Lower leg skin (tissue), 3 donors: Measurements from ENCODE around the gene FBXO38.

Source experiments
- CTCF ChIP-seq, 3 donors: fragments of 450-650 bp; IDR thresholded peaks; one replicate each; pipeline ENCODE4 v1.5.1; 2016; ENCODE audit warnings: antibody characterized with exemption in 3 of 3, mild to moderate bottlenecking in 3 of 3, moderate library complexity in 2 of 3
- POLR2A ChIP-seq, 2 donors: fragments of 450-650 bp; IDR thresholded peaks; one replicate each; pipeline ENCODE4 v1.6.1; 2016 to 2017; ENCODE audit warnings: antibody characterized with exemption in 2 of 2, mild to moderate bottlenecking in 1 of 2, moderate library complexity in 1 of 2

- no peak for TF ChIP-seq CTCF (IDR thresholded peaks at IDR 0.05)
- no peak for TF ChIP-seq POLR2A (IDR thresholded peaks at IDR 0.05)
These were observed 15.5 kb upstream of the FBXO38 start for GRCh38 chr5:148368299-148368698.
